T-cell (primary cell): ENCODE results near the gene SFTPA2. TPM values are rescaled to one million over a fixed set of nuclear protein-coding genes. Genes with fewer than 3 reads are reported as not detected.
"Not testable (repeated sequence)": the region's sequence is repeated elsewhere in the genome, so short reads cannot be mapped to it uniquely, and the experiment has no call there.

ENCODE experiments used
- ATAC-seq, 4 experiments: fragments of 200-7000 bp in 3 of 4; fragments of 150-1000 bp in 1 of 4; cut with Tn5 transposase; replicated peaks in 1 of 4; 1 replicate in 3 of 4; 2 replicates in 1 of 4; pipeline ENCODE4 v1.10.0; 2021; ENCODE audit warnings: moderate library complexity in 3 of 4, mild to moderate bottlenecking in 2 of 4, moderate number of reproducible peaks in 1 of 4
- CTCF ChIA-PET, 2 donors: fragments of 300-600 bp; sonication (Branson Sonifier 250); formaldehyde crosslinking; loops; one replicate each; lab custom pipeline; 2022; ENCODE audit warnings: antibody characterized with exemption in 2 of 2; lab: Charles Lee
- POLR2A ChIA-PET, 2 donors: fragments of 300-600 bp; sonication (Branson Sonifier 250); formaldehyde crosslinking; loops; one replicate each; lab custom pipeline; 2022; ENCODE audit warnings: antibody characterized with exemption in 2 of 2; lab: Charles Lee
- DNase-seq, 35 experiments: peaks; one replicate each; pipeline versions ENCODE4 v3.0.0 to v3.0.0-alpha.2; 2013 to 2023
- H3K27ac ChIP-seq: one replicate; pipeline ENCODE4 v1.5.1; 2013; ENCODE audit warnings: low read length
- H3K27me3 ChIP-seq, 2 experiments: replicated peaks in 1 of 2; 1 replicate in 1 of 2; 2 replicates in 1 of 2; pipeline versions ENCODE4 v1.6.1 to v1.7.0; 2013; ENCODE audit warnings: low read length in 1 of 2, mixed read lengths in 1 of 2; ENCODE audit not compliant: control insufficient read depth in 2 of 2, insufficient read depth in 2 of 2; ENCODE audit errors: extremely low read depth in 1 of 2
- H3K36me3 ChIP-seq, 2 donors: 1 replicate in 1 of 2; 2 replicates in 1 of 2; pipeline versions ENCODE4 v1.6.1 to v1.7.0; 2013; ENCODE audit warnings: low read length in 1 of 2; ENCODE audit not compliant: control insufficient read depth in 2 of 2, insufficient read depth in 1 of 2; ENCODE audit errors: extremely low read depth in 1 of 2
- H3K4me1 ChIP-seq, 2 experiments: 1 replicate in 1 of 2; 2 replicates in 1 of 2; pipeline versions ENCODE4 v1.6.1 to v1.7.0; 2013; ENCODE audit warnings: low read length in 2 of 2, mixed read lengths in 1 of 2; ENCODE audit not compliant: insufficient read depth in 2 of 2, control insufficient read depth in 1 of 2; ENCODE audit errors: extremely low read depth in 1 of 2
- H3K4me3 ChIP-seq, 2 donors: 1 replicate in 1 of 2; 2 replicates in 1 of 2; pipeline versions ENCODE4 v1.5.1 to v1.7.0; 2013; ENCODE audit warnings: mild to moderate bottlenecking in 2 of 2, low read length in 1 of 2, moderate library complexity in 1 of 2; ENCODE audit not compliant: control insufficient read depth in 1 of 2; ENCODE audit errors: extremely low read depth in 1 of 2
- H3K9me3 ChIP-seq: 2 replicates; pipeline ENCODE4 v1.7.0; 2013
- H3K27ac Mint-ChIP-seq, 2 donors: one replicate each; pipeline ENCODE4 v1.8.0; 2020 to 2021; ENCODE audit warnings: mild to moderate bottlenecking in 2 of 2, mixed read lengths in 2 of 2
- H3K27me3 Mint-ChIP-seq, 2 donors: one replicate each; pipeline ENCODE4 v1.8.0; 2021 to 2022; ENCODE audit warnings: mixed read lengths in 2 of 2
- H3K36me3 Mint-ChIP-seq: one replicate; pipeline ENCODE4 v1.8.0; 2021; ENCODE audit warnings: mixed read lengths
- H3K4me1 Mint-ChIP-seq, 3 donors: one replicate each; pipeline ENCODE4 v1.8.0; 2020 to 2022; ENCODE audit warnings: mixed read lengths in 3 of 3, mild to moderate bottlenecking in 1 of 3
- H3K4me3 Mint-ChIP-seq, 3 donors: one replicate each; pipeline ENCODE4 v1.8.0; 2020 to 2022; ENCODE audit warnings: mild to moderate bottlenecking in 3 of 3, mixed read lengths in 3 of 3, moderate library complexity in 3 of 3
- H3K9me3 Mint-ChIP-seq, 3 donors: one replicate each; pipeline ENCODE4 v1.8.0; 2020 to 2022; ENCODE audit warnings: mixed read lengths in 3 of 3
- WGBS: methylation state at CpG from one replicate; pipeline ENCODE4 v1.1.5; 2013; ENCODE audit warnings: missing lambda C conversion rate; ENCODE audit not compliant: insufficient coverage; 5-methylcytosine and 5-hydroxymethylcytosine counted together
- total RNA-seq, 35 experiments: library from RNA in 6 of 35; stranded (reverse) in 6 of 35; fragments of 120-200 nt in 1 of 35; gene quantifications; one replicate each; pipeline versions ENCODE4 v1.2.1 to v1.2.4 and lab custom pipeline; 2013 to 2026

The SFTPA2 gene
- total RNA-seq, 5 donors from 2014 or later (not counting 1 experiment from before 2014, with no cell fraction given): 6.4 to 9.8 (median 8.9) TPM; not detected in 2

GRCh38 chr10:79555354-79556309 is 4.6 kb downstream of the SFTPA2 start:
- H3K4me1 Mint-ChIP-seq: peaks cover 0 to 9% (median 3%) of the 10 kb centered on the region in 3 donors
- Histone ChIP-seq H3K9me3 (no peaks in the 10 kb centered on the region), H3K4me3 (no peak overlapping the region), H3K27me3 (peaks cover 0 to 9% of the 10 kb centered on the region in 2 experiments), H3K27ac (no peak overlapping the region), H3K4me1 (no peaks in the 10 kb centered on the region), H3K36me3 (no peaks in the 10 kb centered on the region)
- no peak overlapping the region for H3K27ac Mint-ChIP-seq
- no peaks in the 10 kb centered on the region for H3K9me3 Mint-ChIP-seq
- DNase-seq: no peak
- H3K27me3 Mint-ChIP-seq: no peaks in the 10 kb centered on the region
- ATAC-seq: no peak
- H3K36me3 Mint-ChIP-seq: no peaks in the 10 kb centered on the region
- ChIA-PET POLR2A (no interaction called here), CTCF (no interaction called here)
- no peak overlapping the region for H3K4me3 Mint-ChIP-seq
- WGBS: 87% methylated on average over 5 of the region's 11 CpGs

GRCh38 chr10:79552143-79552542 is 8.1 kb downstream of the SFTPA2 start:
- Mint-ChIP-seq H3K9me3 (no peaks in the 10 kb centered on the region), H3K27me3 (no peaks in the 10 kb centered on the region), H3K4me1 (peaks cover 13 to 25% (median 17%) of the 10 kb centered on the region in 3 donors), H3K36me3 (no peaks in the 10 kb centered on the region), H3K4me3 (no peak overlapping the region), H3K27ac (no peak overlapping the region)
- Histone ChIP-seq H3K36me3 (no peaks in the 10 kb centered on the region), H3K4me3 (no peak overlapping the region), H3K4me1 (peaks cover 6 to 9% of the 10 kb centered on the region in 2 experiments), H3K27me3 (peaks cover 0 to 9% of the 10 kb centered on the region in 2 experiments), H3K27ac (no peak overlapping the region), H3K9me3 (no peaks in the 10 kb centered on the region)
- ATAC-seq (no peak), DNase-seq (no peak)
- WGBS: 85% methylated on average over 2 of the region's 2 CpGs
- ChIA-PET POLR2A (no interaction called here), CTCF (interaction anchor here in 1 of 2 donors (0.8 kb wide), 1 partner anchor 10 kb away, joined by 3 read pairs; no protein-coding TSS in a partner anchor)

GRCh38 chr10:79547973-79548372 is 12.2 kb downstream of the SFTPA2 start:
- H3K27me3 Mint-ChIP-seq: no peaks in the 10 kb centered on the region
- H3K27ac ChIP-seq: no peak overlapping the region
- H3K9me3 Mint-ChIP-seq: peaks cover 0 to 5% (median 2%) of the 10 kb centered on the region in 3 donors
- peak overlapping the region; percentile 1 to 75 for H3K27ac Mint-ChIP-seq
- 26% methylated on average over 2 of the region's 3 CpGs for WGBS
- ATAC-seq (peak in 2 of 4 experiments; percentile 29 to 59), DNase-seq (no peak)
- H3K4me1 Mint-ChIP-seq: peaks cover 19 to 30% (median 25%) of the 10 kb centered on the region in 3 donors
- CTCF ChIA-PET: no interaction called here
- peaks cover 0 to 7% of the 10 kb centered on the region in 2 experiments for H3K27me3 ChIP-seq
- no peaks in the 10 kb centered on the region for H3K9me3 ChIP-seq
- H3K4me1 ChIP-seq: peaks cover 6 to 9% of the 10 kb centered on the region in 2 experiments
- H3K4me3 Mint-ChIP-seq: peak overlapping the region in 2 of 3 donors; percentile 11 to 61
- H3K4me3 ChIP-seq: no peak overlapping the region
- H3K36me3 ChIP-seq: no peaks in the 10 kb centered on the region
- H3K36me3 Mint-ChIP-seq: no peaks in the 10 kb centered on the region
- POLR2A ChIA-PET: no interaction called here

GRCh38 chr10:79547128-79547527 is 13.1 kb downstream of the SFTPA2 start:
- H3K27me3 Mint-ChIP-seq, H3K4me1 ChIP-seq, H3K9me3 Mint-ChIP-seq, H3K9me3 ChIP-seq, CTCF ChIA-PET, POLR2A ChIA-PET, H3K4me3 ChIP-seq, H3K36me3 Mint-ChIP-seq, H3K36me3 ChIP-seq, H3K27me3 ChIP-seq, H3K27ac ChIP-seq, DNase-seq: not testable (repeated sequence)
- peak overlapping the region in 1 of 3 donors; percentile 61 for H3K4me3 Mint-ChIP-seq
- ATAC-seq: peak in 1 of 4 experiments; percentile 36
- no CpG with 5 or more reads among the region's 2 CpGs for WGBS
- peak overlapping the region in 1 of 2 donors; percentile 74 for H3K27ac Mint-ChIP-seq
- peaks cover 21 to 34% (median 26%) of the 10 kb centered on the region in 3 donors for H3K4me1 Mint-ChIP-seq

- H3K27ac Mint-ChIP-seq, H3K27ac ChIP-seq, H3K4me3 Mint-ChIP-seq, H3K9me3 Mint-ChIP-seq, ATAC-seq, H3K36me3 ChIP-seq, H3K4me3 ChIP-seq, H3K9me3 ChIP-seq, H3K4me1 ChIP-seq, CTCF ChIA-PET, POLR2A ChIA-PET, H3K27me3 ChIP-seq, DNase-seq, H3K27me3 Mint-ChIP-seq, H3K36me3 Mint-ChIP-seq: not testable (repeated sequence)
- 75% methylated on average over 1 of the region's 3 CpGs for WGBS
- peaks cover 21 to 36% (median 26%) of the 10 kb centered on the region in 3 donors for H3K4me1 Mint-ChIP-seq
Observed at GRCh38 chr10:79544926-79545659, 15.1 kb downstream of the SFTPA2 start.

GRCh38 chr10:79544408-79544807 is 15.8 kb downstream of the SFTPA2 start:
- no CpG with 5 or more reads among the region's 3 CpGs for WGBS
- not testable (repeated sequence) for H3K36me3 Mint-ChIP-seq

More at GRCh38 chr10:79544408-79544807, 15.8 kb downstream of the SFTPA2 start:
- H3K4me3 Mint-ChIP-seq, H3K9me3 Mint-ChIP-seq, H3K27me3 Mint-ChIP-seq, ATAC-seq, POLR2A ChIA-PET, H3K27me3 ChIP-seq, H3K9me3 ChIP-seq, H3K4me3 ChIP-seq, CTCF ChIA-PET, H3K36me3 ChIP-seq, H3K27ac ChIP-seq, DNase-seq, H3K4me1 ChIP-seq: not testable (repeated sequence)
- Mint-ChIP-seq H3K27ac (peak overlapping the region in 1 of 2 donors; percentile 41), H3K4me1 (peaks cover 21 to 36% (median 26%) of the 10 kb centered on the region in 3 donors)
